Central memory CD8-positive, alpha-beta T cell (primary cell): ENCODE data around the gene CHTOP.
A peak's percentile ranks its signal among the peaks of the same experiment; 100 is the strongest.

Experiments
- ATAC-seq: fragments of 150-1000 bp; cut with Tn5 transposase; replicated peaks from 2 replicates; pipeline ENCODE4 v1.10.0; 2022; ENCODE audit warnings: mild to moderate bottlenecking, moderate FRiP score, moderate number of reproducible peaks; ENCODE audit not compliant: poor library complexity, severe bottlenecking; ENCODE audit errors: extremely low read depth
- DNase-seq, 2 donors: peaks; one replicate each; pipeline ENCODE4 v3.0.0; 2021; ENCODE audit warnings: low spot score in 2 of 2
- H3K27ac Mint-ChIP-seq: one replicate; pipeline ENCODE4 v1.8.0; 2022; ENCODE audit warnings: low read depth, mild to moderate bottlenecking, moderate library complexity, mixed read lengths
- H3K27me3 Mint-ChIP-seq: one replicate; pipeline ENCODE4 v1.8.0; 2022; ENCODE audit warnings: mixed read lengths
- H3K36me3 Mint-ChIP-seq: one replicate; pipeline ENCODE4 v1.8.0; 2022; ENCODE audit warnings: mild to moderate bottlenecking, moderate library complexity, mixed read lengths; ENCODE audit not compliant: insufficient read depth
- H3K4me1 Mint-ChIP-seq: one replicate; pipeline ENCODE4 v1.8.0; 2022; ENCODE audit warnings: mixed read lengths
- H3K4me3 Mint-ChIP-seq: one replicate; pipeline ENCODE4 v1.8.0; 2022; ENCODE audit warnings: mild to moderate bottlenecking, moderate library complexity, mixed read lengths
- H3K9me3 Mint-ChIP-seq: one replicate; pipeline ENCODE4 v1.8.0; 2022; ENCODE audit warnings: mixed read lengths

The CHTOP gene

GRCh38 chr1:153678519-153679336 lies 44.9 kb downstream of the CHTOP start, which contains the start of gene NPR1:
Gene NPR1 (plus strand): TSS chr1:153678688. CDS start chr1:153679109, 421 bp downstream.
- Mint-ChIP-seq H3K9me3 (no peaks in the 10 kb centered on the region), H3K4me3 (peak within 1 kb of the TSS; percentile 68), H3K27me3 (peaks cover 70% of the 10 kb centered on the region), H3K36me3 (no peaks in the 10 kb centered on the region), H3K4me1 (peaks cover 27% of the 10 kb centered on the region), H3K27ac (peak within 1 kb of the TSS; percentile 87)
- ATAC-seq, result peak; percentile 67
- peak in 1 of 2 donors; percentile 16 for DNase-seq

GRCh38 chr1:153679337-153680119 lies 45.7 kb downstream of the CHTOP start:
- H3K27ac Mint-ChIP-seq, result no peak overlapping the region
- peaks cover 27% of the 10 kb centered on the region for H3K4me1 Mint-ChIP-seq
- peaks cover 78% of the 10 kb centered on the region for H3K27me3 Mint-ChIP-seq
- H3K4me3 Mint-ChIP-seq, result peak overlapping the region; percentile 68
- DNase-seq (peak in 1 of 2 donors; percentile 19), ATAC-seq (peak; percentile 45)
- H3K36me3 Mint-ChIP-seq, result no peaks in the 10 kb centered on the region
- no peaks in the 10 kb centered on the region for H3K9me3 Mint-ChIP-seq

- no peaks in the 10 kb centered on the region for H3K36me3 Mint-ChIP-seq
- no peak overlapping the region for H3K27ac Mint-ChIP-seq
- H3K4me1 Mint-ChIP-seq, result peaks cover 27% of the 10 kb centered on the region
- no peaks in the 10 kb centered on the region for H3K9me3 Mint-ChIP-seq
- ATAC-seq (no peak), DNase-seq (no peak)
- peak overlapping the region; percentile 68 for H3K4me3 Mint-ChIP-seq
- H3K27me3 Mint-ChIP-seq, result peaks cover 81% of the 10 kb centered on the region
Observed at GRCh38 chr1:153680120-153680403, 46.2 kb downstream of the CHTOP start.

- H3K27me3 Mint-ChIP-seq, result peaks cover 85% of the 10 kb centered on the region
- H3K4me1 Mint-ChIP-seq, result peaks cover 23% of the 10 kb centered on the region
- no peak overlapping the region for H3K4me3 Mint-ChIP-seq
Observed at GRCh38 chr1:153682730-153683129, 48.9 kb downstream of the CHTOP start.

GRCh38 chr1:153683854-153684253 lies 50.0 kb downstream of the CHTOP start:
- peaks cover 12% of the 10 kb centered on the region for H3K4me1 Mint-ChIP-seq
- no peak for ATAC-seq
- DNase-seq, result no peak
- H3K9me3 Mint-ChIP-seq, result no peaks in the 10 kb centered on the region
- H3K27ac Mint-ChIP-seq, result no peak overlapping the region
- H3K4me3 Mint-ChIP-seq, result no peak overlapping the region
- H3K36me3 Mint-ChIP-seq, result no peaks in the 10 kb centered on the region
- H3K27me3 Mint-ChIP-seq, result peaks cover 85% of the 10 kb centered on the region

More at GRCh38 chr1:153682730-153683129, 48.9 kb downstream of the CHTOP start:
- no peaks in the 10 kb centered on the region for H3K9me3 Mint-ChIP-seq
- H3K27ac Mint-ChIP-seq, result no peak overlapping the region
- H3K36me3 Mint-ChIP-seq, result no peaks in the 10 kb centered on the region
- DNase-seq (no peak), ATAC-seq (no peak)

GRCh38 chr1:153684892-153685291 lies 51.0 kb downstream of the CHTOP start:
- Mint-ChIP-seq H3K4me3 (no peak overlapping the region), H3K9me3 (no peaks in the 10 kb centered on the region), H3K27ac (no peak overlapping the region), H3K4me1 (peaks cover 7% of the 10 kb centered on the region), H3K36me3 (no peaks in the 10 kb centered on the region), H3K27me3 (peaks cover 79% of the 10 kb centered on the region)
- ATAC-seq (no peak), DNase-seq (no peak)

- ATAC-seq, result no peak
- no peaks in the 10 kb centered on the region for H3K36me3 Mint-ChIP-seq
Observed at GRCh38 chr1:153685544-153686340, 51.9 kb downstream of the CHTOP start.

GRCh38 chr1:153687346-153688125 lies 53.7 kb downstream of the CHTOP start:
- Mint-ChIP-seq H3K27ac (no peak overlapping the region), H3K4me1 (no peaks in the 10 kb centered on the region), H3K27me3 (peaks cover 53% of the 10 kb centered on the region), H3K4me3 (no peak overlapping the region), H3K36me3 (no peaks in the 10 kb centered on the region), H3K9me3 (no peaks in the 10 kb centered on the region)
- no peak for ATAC-seq
- DNase-seq, result no peak

More at GRCh38 chr1:153685544-153686340, 51.9 kb downstream of the CHTOP start:
- H3K4me1 Mint-ChIP-seq, result no peaks in the 10 kb centered on the region
- H3K9me3 Mint-ChIP-seq, result no peaks in the 10 kb centered on the region
- H3K27ac Mint-ChIP-seq, result no peak overlapping the region
- DNase-seq, result no peak
- peaks cover 70% of the 10 kb centered on the region for H3K27me3 Mint-ChIP-seq
- H3K4me3 Mint-ChIP-seq, result no peak overlapping the region

- H3K36me3 Mint-ChIP-seq, result no peaks in the 10 kb centered on the region
- no peaks in the 10 kb centered on the region for H3K4me1 Mint-ChIP-seq
- DNase-seq (no peak), ATAC-seq (no peak)
- peaks cover 45% of the 10 kb centered on the region for H3K27me3 Mint-ChIP-seq
- H3K27ac Mint-ChIP-seq, result no peak overlapping the region
- H3K9me3 Mint-ChIP-seq, result no peaks in the 10 kb centered on the region
- no peak overlapping the region for H3K4me3 Mint-ChIP-seq
Observed at GRCh38 chr1:153688276-153688675, 54.4 kb downstream of the CHTOP start.

GRCh38 chr1:153688736-153689328 lies 55.0 kb downstream of the CHTOP start:
- H3K36me3 Mint-ChIP-seq, result no peaks in the 10 kb centered on the region
- H3K9me3 Mint-ChIP-seq, result no peaks in the 10 kb centered on the region
- H3K4me3 Mint-ChIP-seq, result no peak overlapping the region
- H3K27me3 Mint-ChIP-seq, result peaks cover 40% of the 10 kb centered on the region
- H3K4me1 Mint-ChIP-seq, result no peaks in the 10 kb centered on the region
- no peak for ATAC-seq
- no peak overlapping the region for H3K27ac Mint-ChIP-seq
- no peak for DNase-seq

- no peak for ATAC-seq
- no peaks in the 10 kb centered on the region for H3K9me3 Mint-ChIP-seq
- no peak for DNase-seq
- H3K27ac Mint-ChIP-seq, result no peak overlapping the region
- no peaks in the 10 kb centered on the region for H3K4me1 Mint-ChIP-seq
- no peak overlapping the region for H3K4me3 Mint-ChIP-seq
- H3K27me3 Mint-ChIP-seq, result peaks cover 5% of the 10 kb centered on the region
- H3K36me3 Mint-ChIP-seq, result peaks cover 1% of the 10 kb centered on the region
Observed at GRCh38 chr1:153693466-153693865, 59.6 kb downstream of the CHTOP start.
